Prostate gland (tissue), 2 donors: ENCODE data around the gene CAMSAP1.

Experiments used
- POLR2A ChIP-seq: fragments of 450-650 bp; IDR thresholded peaks from one replicate; pipeline ENCODE4 v1.6.1; 2016; ENCODE audit warnings: antibody characterized with exemption, mild to moderate bottlenecking
- TF ChIP-seq, protein P1 (sequence below), 4 experiments: fragments of 200-600 bp in 2 of 4; fragments of 450-650 bp in 2 of 4; sonication (generic) in 2 of 4; IDR thresholded peaks; 1 replicate in 3 of 4; 2 replicates in 1 of 4; pipeline ENCODE4 v1.5.1; 2016 to 2019; ENCODE audit warnings: antibody characterized with exemption in 4 of 4, mild to moderate bottlenecking in 2 of 4, moderate library complexity in 2 of 4

DNA sequence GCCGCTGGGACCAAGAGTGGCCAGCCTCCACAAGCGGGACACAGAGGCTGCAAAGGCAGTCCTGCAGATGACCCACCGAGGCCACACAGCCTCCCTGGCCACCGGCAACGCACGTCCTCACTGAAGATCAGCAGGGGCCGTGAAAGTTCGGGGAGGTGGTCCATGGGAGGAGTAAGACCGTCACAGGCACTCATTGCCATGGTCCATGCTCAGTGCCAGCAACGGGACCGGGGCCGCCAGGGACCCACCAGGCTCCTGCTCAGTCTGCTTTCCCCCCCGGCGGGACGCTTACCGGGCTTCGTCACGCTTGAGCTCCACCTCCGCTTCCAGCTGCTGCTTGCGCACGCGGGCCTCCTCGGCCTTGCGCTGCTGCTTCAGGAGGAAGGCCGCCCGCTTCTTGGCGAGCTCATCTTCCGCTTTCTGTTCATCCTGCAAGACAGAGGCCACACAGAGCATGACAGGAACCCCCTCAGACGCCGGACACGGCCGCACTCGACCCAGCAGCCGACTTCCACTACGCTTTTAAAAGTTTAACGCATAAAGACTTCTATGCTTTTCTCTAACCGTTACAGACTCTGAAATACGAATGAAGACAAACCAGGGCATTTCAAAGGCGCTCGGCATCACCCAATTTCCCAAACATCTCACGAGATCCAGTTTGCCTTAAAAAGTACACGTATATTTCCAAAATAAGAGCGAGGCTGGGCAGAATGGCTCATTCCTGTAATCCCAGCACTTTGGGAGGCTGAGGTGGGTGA lies 88.4 kb downstream of the CAMSAP1 start:
- no peak for TF ChIP-seq POLR2A
- TF ChIP-seq, protein P1, sequence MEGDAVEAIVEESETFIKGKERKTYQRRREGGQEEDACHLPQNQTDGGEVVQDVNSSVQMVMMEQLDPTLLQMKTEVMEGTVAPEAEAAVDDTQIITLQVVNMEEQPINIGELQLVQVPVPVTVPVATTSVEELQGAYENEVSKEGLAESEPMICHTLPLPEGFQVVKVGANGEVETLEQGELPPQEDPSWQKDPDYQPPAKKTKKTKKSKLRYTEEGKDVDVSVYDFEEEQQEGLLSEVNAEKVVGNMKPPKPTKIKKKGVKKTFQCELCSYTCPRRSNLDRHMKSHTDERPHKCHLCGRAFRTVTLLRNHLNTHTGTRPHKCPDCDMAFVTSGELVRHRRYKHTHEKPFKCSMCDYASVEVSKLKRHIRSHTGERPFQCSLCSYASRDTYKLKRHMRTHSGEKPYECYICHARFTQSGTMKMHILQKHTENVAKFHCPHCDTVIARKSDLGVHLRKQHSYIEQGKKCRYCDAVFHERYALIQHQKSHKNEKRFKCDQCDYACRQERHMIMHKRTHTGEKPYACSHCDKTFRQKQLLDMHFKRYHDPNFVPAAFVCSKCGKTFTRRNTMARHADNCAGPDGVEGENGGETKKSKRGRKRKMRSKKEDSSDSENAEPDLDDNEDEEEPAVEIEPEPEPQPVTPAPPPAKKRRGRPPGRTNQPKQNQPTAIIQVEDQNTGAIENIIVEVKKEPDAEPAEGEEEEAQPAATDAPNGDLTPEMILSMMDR (IDR thresholded peaks at IDR 0.05) = no peak
